Peyer's patch (tissue), 4 donors: ENCODE data around the gene FAM210A. TPM values are rescaled to one million over a fixed set of nuclear protein-coding genes. Genes with fewer than 3 reads are reported as not detected.
"Not testable (repeated sequence)": the region's sequence is repeated elsewhere in the genome, so short reads cannot be mapped to it uniquely, and the experiment has no call there.

ENCODE experiments used
- DNase-seq, 3 donors: peaks; one replicate each; pipeline ENCODE4 v3.0.0-alpha.2; 2017 to 2019
- H3K27ac ChIP-seq, 4 donors: fragments of 200-600 bp; sonication (generic); one replicate each; pipeline ENCODE4 v1.5.1; 2016 to 2019
- H3K27me3 ChIP-seq, 2 donors: fragments of 200-600 bp; sonication (generic); one replicate each; pipeline ENCODE4 v1.5.1; 2019
- H3K36me3 ChIP-seq, 3 donors: fragments of 200-600 bp; sonication (generic); one replicate each; pipeline ENCODE4 v1.5.1; 2016 to 2019
- H3K4me1 ChIP-seq, 4 donors: fragments of 200-600 bp; sonication (generic); one replicate each; pipeline ENCODE4 v1.5.1; 2016 to 2019
- H3K4me3 ChIP-seq, 4 donors: fragments of 200-600 bp; sonication (generic); 1 replicate in 3 of 4; 2 replicates in 1 of 4; pipeline ENCODE4 v1.5.1; 2016 to 2019; ENCODE audit warnings: mild to moderate bottlenecking in 1 of 4
- H3K9me3 ChIP-seq, 4 donors: fragments of 200-600 bp; sonication (generic); one replicate each; pipeline ENCODE4 v1.5.1; 2016 to 2019; ENCODE audit warnings: mild to moderate bottlenecking in 1 of 4
- POLR2A ChIP-seq, 2 donors: fragments of 450-650 bp; IDR thresholded peaks; one replicate each; pipeline ENCODE4 v1.5.1; 2017; ENCODE audit warnings: antibody characterized with exemption in 2 of 2, mild to moderate bottlenecking in 2 of 2, moderate library complexity in 2 of 2
- total RNA-seq, 4 donors: library from RNA; depleted of rRNA; stranded (reverse); fragments of >200 nt; gene quantifications; one replicate each; pipeline ENCODE4 v1.1.0, GENCODE V29; 2016
- TF ChIP-seq, protein P1 (sequence below), 6 experiments: fragments of 450-650 bp in 4 of 6; fragments of 200-600 bp in 2 of 6; sonication (generic) in 1 of 6; IDR thresholded peaks; one replicate each; pipeline ENCODE4 v1.5.1; 2017 to 2019; ENCODE audit warnings: antibody characterized with exemption in 6 of 6, mild to moderate bottlenecking in 3 of 6, moderate library complexity in 1 of 6

FAM210A gene
- total RNA-seq, 4 donors from 2014 or later = 6.0 to 14.0 (median 9.7) TPM

DNA sequence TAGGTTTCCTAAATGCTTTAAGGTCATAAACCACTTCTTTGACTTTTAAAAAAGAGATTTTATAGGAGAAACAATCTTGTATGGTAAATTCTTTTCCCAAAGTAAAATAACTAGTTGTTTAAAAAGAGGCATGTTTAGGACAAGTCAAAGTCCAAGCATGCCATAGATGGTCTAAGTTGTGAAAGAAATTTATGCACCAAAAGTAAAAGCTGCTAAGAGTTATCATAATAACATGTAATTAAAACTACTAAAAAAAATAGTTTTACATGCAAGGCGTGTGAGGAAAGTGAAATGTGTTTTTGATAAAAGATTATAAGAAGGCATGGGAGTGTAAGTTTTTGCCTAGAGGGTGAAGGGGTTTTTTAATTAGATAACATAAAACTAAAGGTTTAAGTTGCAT lies 22.5 kb downstream of the FAM210A start:
- no peak for DNase-seq
- no peak overlapping the region for H3K4me3 ChIP-seq
- no peaks in the 10 kb centered on the region for H3K4me1 ChIP-seq
- no peaks in the 10 kb centered on the region for H3K27me3 ChIP-seq
- no peak for TF ChIP-seq POLR2A (IDR thresholded peaks at IDR 0.05)
- TF ChIP-seq, protein P1, sequence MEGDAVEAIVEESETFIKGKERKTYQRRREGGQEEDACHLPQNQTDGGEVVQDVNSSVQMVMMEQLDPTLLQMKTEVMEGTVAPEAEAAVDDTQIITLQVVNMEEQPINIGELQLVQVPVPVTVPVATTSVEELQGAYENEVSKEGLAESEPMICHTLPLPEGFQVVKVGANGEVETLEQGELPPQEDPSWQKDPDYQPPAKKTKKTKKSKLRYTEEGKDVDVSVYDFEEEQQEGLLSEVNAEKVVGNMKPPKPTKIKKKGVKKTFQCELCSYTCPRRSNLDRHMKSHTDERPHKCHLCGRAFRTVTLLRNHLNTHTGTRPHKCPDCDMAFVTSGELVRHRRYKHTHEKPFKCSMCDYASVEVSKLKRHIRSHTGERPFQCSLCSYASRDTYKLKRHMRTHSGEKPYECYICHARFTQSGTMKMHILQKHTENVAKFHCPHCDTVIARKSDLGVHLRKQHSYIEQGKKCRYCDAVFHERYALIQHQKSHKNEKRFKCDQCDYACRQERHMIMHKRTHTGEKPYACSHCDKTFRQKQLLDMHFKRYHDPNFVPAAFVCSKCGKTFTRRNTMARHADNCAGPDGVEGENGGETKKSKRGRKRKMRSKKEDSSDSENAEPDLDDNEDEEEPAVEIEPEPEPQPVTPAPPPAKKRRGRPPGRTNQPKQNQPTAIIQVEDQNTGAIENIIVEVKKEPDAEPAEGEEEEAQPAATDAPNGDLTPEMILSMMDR (IDR thresholded peaks at IDR 0.05) = no peak
- H3K27ac ChIP-seq = no peak overlapping the region
- H3K36me3 ChIP-seq = no peaks in the 10 kb centered on the region
- H3K9me3 ChIP-seq = peaks cover 0 to 11% (median 3%) of the 10 kb centered on the region in 4 donors

GRCh38 chr18:13700153-13700552 lies 26.2 kb downstream of the FAM210A start:
- no peak for DNase-seq
- H3K27ac ChIP-seq = no peak overlapping the region
- H3K27me3 ChIP-seq = no peaks in the 10 kb centered on the region
- no peak overlapping the region for H3K4me3 ChIP-seq
- H3K9me3 ChIP-seq = peaks cover 0 to 11% (median 3%) of the 10 kb centered on the region in 4 donors
- TF ChIP-seq POLR2A (IDR thresholded peaks at IDR 0.05) = no peak
- TF ChIP-seq, protein P1 (IDR thresholded peaks at IDR 0.05) = no peak
- no peaks in the 10 kb centered on the region for H3K4me1 ChIP-seq
- no peaks in the 10 kb centered on the region for H3K36me3 ChIP-seq

DNA sequence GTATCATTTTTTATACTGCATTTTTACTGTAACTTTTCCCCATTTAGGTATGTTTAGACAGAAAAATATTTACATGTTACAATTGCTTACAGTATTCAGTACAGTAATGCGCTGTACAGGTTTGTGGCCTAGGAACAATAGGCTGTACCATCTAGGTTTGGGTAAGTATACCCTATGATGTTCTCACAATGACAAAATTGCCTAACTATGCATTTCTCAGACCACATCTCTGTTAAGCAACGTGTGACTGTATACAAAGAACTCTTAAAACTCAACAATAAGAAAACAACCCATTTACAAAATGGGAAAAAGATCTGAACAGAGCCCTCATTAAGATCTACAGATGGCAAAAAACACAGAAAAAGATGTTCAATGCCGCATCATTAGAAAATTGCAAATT lies 29.4 kb downstream of the FAM210A start:
- Histone ChIP-seq H3K9me3 (peaks cover 0 to 6% (median 3%) of the 10 kb centered on the region in 4 donors), H3K36me3 (no peaks in the 10 kb centered on the region), H3K27me3 (no peaks in the 10 kb centered on the region), H3K27ac (no peak overlapping the region), H3K4me1 (no peaks in the 10 kb centered on the region), H3K4me3 (no peak overlapping the region)
- TF ChIP-seq POLR2A (IDR thresholded peaks at IDR 0.05) = no peak
- TF ChIP-seq, protein P1 (IDR thresholded peaks at IDR 0.05) = no peak
- no peak for DNase-seq

DNA sequence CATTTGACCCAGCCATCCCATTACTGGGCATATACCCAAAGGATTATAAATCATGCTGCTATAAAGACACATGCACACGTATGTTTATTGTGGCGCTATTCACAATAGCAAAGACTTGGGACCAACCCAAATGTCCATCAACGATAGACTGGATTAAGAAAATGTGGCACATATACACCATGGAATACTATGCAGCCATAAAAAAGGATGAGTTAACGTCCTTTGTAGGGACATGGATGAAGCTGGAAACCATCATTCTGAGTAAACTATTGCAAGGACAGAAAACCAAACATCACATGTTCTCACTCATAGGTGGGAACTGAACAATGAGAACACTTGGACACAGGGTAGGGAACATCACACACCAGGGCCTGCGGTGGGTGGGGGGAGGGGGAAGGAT lies 31.0 kb downstream of the FAM210A start:
- not testable (repeated sequence) for DNase-seq

GRCh38 chr18:13690060-13690459 lies 36.3 kb downstream of the FAM210A start:
- DNase-seq, H3K27ac ChIP-seq, H3K4me1 ChIP-seq, H3K27me3 ChIP-seq, H3K4me3 ChIP-seq, H3K9me3 ChIP-seq, H3K36me3 ChIP-seq: not testable (repeated sequence)

More for the DNA sequence above, 31.0 kb downstream of the FAM210A start:
- not testable (repeated sequence) for H3K4me1 ChIP-seq, H3K4me3 ChIP-seq, H3K27me3 ChIP-seq, H3K36me3 ChIP-seq, H3K27ac ChIP-seq, H3K9me3 ChIP-seq

DNA sequence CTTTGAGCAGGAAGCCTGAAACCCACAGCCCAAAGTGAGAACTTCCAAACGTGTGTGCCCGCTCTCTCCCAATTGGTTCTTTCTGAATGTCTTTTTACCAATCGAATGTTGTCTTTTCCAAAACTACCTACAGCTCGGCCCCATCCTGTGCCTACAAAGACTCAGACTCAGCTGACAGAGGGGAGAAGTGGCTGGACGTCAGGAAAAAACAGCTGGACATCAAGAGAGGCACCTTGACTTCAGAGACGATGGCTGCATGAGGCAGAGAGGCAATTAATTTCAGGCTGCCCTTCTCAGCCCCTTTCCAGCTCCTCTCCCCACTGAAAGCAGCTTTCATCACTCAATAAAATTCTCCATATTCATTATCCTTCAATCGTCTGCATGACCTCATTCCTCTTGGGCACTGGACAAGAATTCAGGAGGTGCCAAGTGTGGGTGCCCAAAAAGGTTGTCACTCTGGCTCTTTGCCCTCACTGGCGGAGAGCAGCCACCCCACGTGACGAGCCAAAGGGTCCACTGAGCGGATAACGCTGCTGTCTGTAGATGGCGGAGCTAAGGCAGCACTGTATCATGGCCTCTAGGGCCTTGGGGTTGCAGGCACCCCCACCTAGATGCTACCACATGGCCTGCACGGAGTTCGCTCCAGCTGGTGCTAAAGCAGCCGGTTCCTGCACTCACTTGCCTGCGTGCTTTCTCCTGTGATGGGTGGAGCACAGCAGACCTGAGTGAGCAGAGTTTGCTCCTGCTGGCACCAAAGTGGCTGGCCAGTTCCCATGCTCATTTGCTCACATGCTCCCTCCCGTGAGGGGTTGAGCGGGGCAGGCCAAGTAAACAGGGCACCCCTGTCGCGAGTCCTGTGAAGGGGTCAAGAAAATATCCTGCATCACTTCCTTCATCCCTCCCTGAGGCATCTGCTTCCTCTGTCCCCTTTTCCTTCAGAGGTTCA lies 37.9 kb downstream of the FAM210A start:
- H3K4me1 ChIP-seq = no peaks in the 10 kb centered on the region
- TF ChIP-seq, protein P1 (IDR thresholded peaks at IDR 0.05) = no peak
- TF ChIP-seq POLR2A (IDR thresholded peaks at IDR 0.05) = no peak

More for the DNA sequence above, 37.9 kb downstream of the FAM210A start:
- Histone ChIP-seq H3K27ac (no peak overlapping the region), H3K36me3 (no peaks in the 10 kb centered on the region), H3K4me3 (no peak overlapping the region), H3K27me3 (no peaks in the 10 kb centered on the region), H3K9me3 (no peaks in the 10 kb centered on the region)
- no peak for DNase-seq
